Lung (tissue), 12 donors: ENCODE data around the gene ZPR1. TPM values are rescaled to one million over a fixed set of nuclear protein-coding genes. Genes with fewer than 3 reads are reported as not detected.

ENCODE experiments used
- ATAC-seq: fragments of 200-7000 bp; cut with Tn5 transposase; one replicate; pipeline ENCODE4 v1.9.1; 2020; ENCODE audit warnings: moderate number of reproducible peaks; ENCODE audit not compliant: insufficient read depth, low FRiP score
- DNase-seq, 3 donors: peaks; one replicate each; pipeline ENCODE4 v3.0.0-alpha.2; 2013 to 2017
- H3K27ac ChIP-seq, 2 donors: one replicate each; pipeline ENCODE4 v1.5.1; 2013; ENCODE audit warnings: mild to moderate bottlenecking in 2 of 2, moderate library complexity in 2 of 2, control low read depth in 1 of 2, inconsistent platforms in 1 of 2, low read depth in 1 of 2, low read length in 1 of 2
- H3K27me3 ChIP-seq, 3 donors: one replicate each; pipeline ENCODE4 v1.5.1; 2013; ENCODE audit warnings: low read length in 2 of 3; ENCODE audit not compliant: control insufficient read depth in 3 of 3, insufficient read depth in 3 of 3
- H3K36me3 ChIP-seq, 4 donors: one replicate each; pipeline ENCODE4 v1.5.1; 2013; ENCODE audit warnings: low read length in 4 of 4, mild to moderate bottlenecking in 1 of 4, moderate library complexity in 1 of 4; ENCODE audit not compliant: control insufficient read depth in 4 of 4, insufficient read depth in 4 of 4
- H3K4me1 ChIP-seq, 5 donors: one replicate each; pipeline ENCODE4 v1.5.1; 2013; ENCODE audit warnings: low read length in 5 of 5, mild to moderate bottlenecking in 2 of 5, moderate library complexity in 1 of 5; ENCODE audit not compliant: control insufficient read depth in 5 of 5, insufficient read depth in 5 of 5
- H3K4me3 ChIP-seq: one replicate; pipeline ENCODE4 v1.5.1; 2013; ENCODE audit warnings: mild to moderate bottlenecking, control low read depth, moderate library complexity
- H3K9ac ChIP-seq, 2 donors: one replicate each; pipeline ENCODE4 v1.5.1; 2013; ENCODE audit warnings: low read length in 2 of 2, control low read depth in 1 of 2; ENCODE audit not compliant: insufficient read depth in 1 of 2
- H3K9me3 ChIP-seq, 4 donors: one replicate each; pipeline ENCODE4 v1.5.1; 2013; ENCODE audit warnings: low read length in 3 of 4, mild to moderate bottlenecking in 1 of 4, moderate library complexity in 1 of 4; ENCODE audit not compliant: control insufficient read depth in 4 of 4, insufficient read depth in 3 of 4
- CTCF ChIP-seq: IDR thresholded peaks from 2 replicates; pipeline ENCODE4 v1.5.1; 2012; ENCODE audit warnings: mild to moderate bottlenecking; ENCODE audit errors: control extremely low read depth, extremely low read depth
- WGBS, 2 donors: extraction: QIAGEN DNeasy Blood & Tissue Kit; methylation state at CpG; one replicate each; pipeline ENCODE4 v1.1.7; 2013; 5-methylcytosine and 5-hydroxymethylcytosine counted together
- polyA plus RNA-seq, 2 donors: library from polyadenylated mRNA; stranded (reverse); fragments of 200-250 nt; gene quantifications; one replicate each; pipeline ENCODE4 v1.2.1, GENCODE V29; 2013
- total RNA-seq, 2 donors: library from RNA; depleted of rRNA in 1 of 2; stranded (reverse); fragments of >200 nt in 1 of 2; gene quantifications; one replicate each; pipeline ENCODE4 v1.2.1, GENCODE V29; 2014 to 2021
- donor health status: control.
- donor health status: control.
- donor health status: Bipolar disorder and iron deficiency.
- donor health status: healthy.
- donor health status: DM: yes; HTN: yes; CAD: no.

ZPR1 gene
- total and polyA plus RNA-seq, 4 donors = 19.4 to 50.9 (median 34.5) TPM

DNA sequence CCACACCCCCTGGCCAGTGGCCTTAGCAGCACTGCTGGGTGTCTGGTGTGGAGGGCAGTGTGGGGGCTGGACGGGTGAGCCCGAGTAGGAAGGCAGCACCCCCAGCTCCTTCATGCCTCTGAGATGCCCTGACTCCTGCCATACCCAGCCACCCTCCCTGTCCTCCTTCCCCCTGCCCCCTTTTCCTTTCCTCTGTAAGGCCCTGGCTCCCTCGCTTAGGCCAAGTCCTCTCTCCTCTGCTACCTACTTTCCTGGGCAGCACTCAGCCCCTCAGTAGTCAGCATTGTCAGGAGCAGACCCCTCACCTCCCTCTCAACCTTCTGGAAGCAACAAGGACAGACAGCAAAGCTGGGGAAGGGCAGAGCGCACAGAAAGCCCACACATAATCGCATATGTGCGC, 63.0 kb downstream of the ZPR1 start:
- no peaks in the 10 kb centered on the region for H3K4me1 ChIP-seq
- WGBS, 2 donors = 83 to 92% methylated on average over 6 of the region's 6 CpGs
- H3K27ac ChIP-seq = no peak overlapping the region
- H3K9ac ChIP-seq = no peak overlapping the region
- no peaks in the 10 kb centered on the region for H3K36me3 ChIP-seq
- ATAC-seq (no peak), DNase-seq (no peak)
- TF ChIP-seq CTCF = no peak
- H3K9me3 ChIP-seq = no peaks in the 10 kb centered on the region
- no peak overlapping the region for H3K4me3 ChIP-seq
- H3K27me3 ChIP-seq = peaks cover 0 to 7% (median 5%) of the 10 kb centered on the region in 3 donors

Other genes starting within 250 kb of the ZPR1 start
- 10 to 100 TPM; 12.8 to 14.9 TPM for gene BUD13, start 15.0 kb downstream of the ZPR1 start, total RNA-seq
- gene BUD13, start 15.0 kb downstream of the ZPR1 start, polyA plus RNA-seq = 10 to 100 TPM; 10.0 to 13.9 TPM
- under 1 TPM in 1 of 2 donors, not detected in 1; 0.77 TPM for gene APOA5, start 3.9 kb upstream of the ZPR1 start, total RNA-seq
- under 1 TPM; 0.22 to 0.31 TPM for gene APOA5, start 3.9 kb upstream of the ZPR1 start, polyA plus RNA-seq
- gene APOA4, start 35.3 kb upstream of the ZPR1 start, total RNA-seq = not detected
- under 1 TPM in 1 of 2 donors, not detected in 1; 0.06 TPM for gene APOA4, start 35.3 kb upstream of the ZPR1 start, polyA plus RNA-seq
- 1 to 10 TPM in 1 of 2 donors, not detected in 1; 2.3 TPM for gene APOC3, start 41.9 kb upstream of the ZPR1 start, total RNA-seq
- under 1 TPM in 1 of 2 donors, not detected in 1; 0.14 TPM for gene APOC3, start 41.9 kb upstream of the ZPR1 start, polyA plus RNA-seq
- 1 to 10 TPM; 1.2 to 4.4 TPM for gene APOA1, start 49.6 kb upstream of the ZPR1 start, total RNA-seq
- 10 to 100 TPM in 1 of 2 donors, 1 to 10 TPM in 1; 1.9 to 18.2 TPM for gene APOA1, start 49.6 kb upstream of the ZPR1 start, polyA plus RNA-seq